Cardiac muscle cell (in vitro differentiated cells and primary cell): Measurements from ENCODE around the gene STEAP3. TPM values are rescaled to one million over a fixed set of nuclear protein-coding genes. Genes with fewer than 3 reads are reported as not detected.

Experiments used
- DNase-seq, 2 donors: peaks; one replicate each; pipeline versions ENCODE4 v3.0.0 to v3.0.0-alpha.2; 2010 to 2017; ENCODE audit warnings: low read depth in 1 of 2, low spot score in 1 of 2
- H3K27ac ChIP-seq: fragments of 200-600 bp; sonication (generic); 2 replicates; pipeline ENCODE4 v1.5.1; 2016
- H3K27me3 ChIP-seq: fragments of 200-600 bp; sonication (generic); 2 replicates; pipeline ENCODE4 v1.6.0; 2016; ENCODE audit warnings: control low read depth
- H3K36me3 ChIP-seq: fragments of 200-600 bp; sonication (generic); 2 replicates; pipeline ENCODE4 v1.5.1; 2016; ENCODE audit warnings: control low read depth
- H3K4me1 ChIP-seq: fragments of 200-600 bp; sonication (generic); 2 replicates; pipeline ENCODE4 v1.8.1; 2017; ENCODE audit warnings: low read depth, mild to moderate bottlenecking, mixed run types
- H3K4me3 ChIP-seq: fragments of 200-600 bp; sonication (generic); 2 replicates; pipeline ENCODE4 v1.5.1; 2016; ENCODE audit warnings: mild to moderate bottlenecking
- H3K9me3 ChIP-seq: fragments of 200-600 bp; sonication (generic); 2 replicates; pipeline ENCODE4 v1.5.1; 2017; ENCODE audit warnings: low read depth, mild to moderate bottlenecking, control low read depth
- polyA plus RNA-seq: library from polyadenylated mRNA; unstranded; fragments of >200 nt; fragmentation: Nextera tagmentation; extraction: Ambion mirVana; gene quantifications from 2 replicates; pipeline ENCODE4 v1.2.1, GENCODE V29; 2016
- total RNA-seq: library from RNA; depleted of rRNA; stranded (reverse); fragments of >200 nt; gene quantifications from 2 replicates; pipeline ENCODE4 v1.2.3, GENCODE V29; 2016
- TF ChIP-seq, protein P1 (sequence below): IDR thresholded peaks from 2 replicates; pipeline ENCODE4 v1.5.1; 2012; ENCODE audit warnings: low read depth, mild to moderate bottlenecking, low read length

The STEAP3 gene
- total and polyA plus RNA-seq, 2 experiments from 2014 or later = 3.8 to 4.5 TPM

DNA sequence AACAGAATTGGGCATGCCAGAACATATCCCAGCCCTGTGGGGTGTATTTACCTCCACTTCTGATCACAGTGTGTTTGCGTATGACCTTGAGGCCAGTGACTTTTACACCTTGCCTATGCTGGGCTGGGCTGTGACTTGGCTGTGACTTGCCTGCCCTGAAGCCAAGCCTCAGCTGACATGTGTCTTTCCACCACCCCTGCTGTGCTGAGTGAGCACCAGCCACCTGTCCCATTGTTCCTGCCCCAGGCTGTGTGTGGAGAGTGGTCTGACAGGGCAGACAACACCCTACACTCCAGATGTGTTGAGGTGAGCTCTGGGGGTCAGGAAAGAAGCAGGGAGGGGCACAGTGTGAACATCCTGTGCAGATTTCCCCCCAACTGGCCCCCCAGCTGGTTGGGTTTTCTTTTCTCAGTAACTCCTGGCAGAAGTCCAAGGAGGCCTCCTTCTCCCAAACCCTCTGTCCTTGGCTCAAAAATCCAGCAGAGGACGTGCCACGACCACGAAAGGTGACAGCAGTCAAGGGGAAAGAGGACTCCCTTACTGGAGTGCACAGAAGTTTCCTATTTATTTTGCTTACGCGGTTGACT, 5.1 kb upstream of the STEAP3 start:
- H3K27me3 ChIP-seq = no peaks in the 10 kb centered on the region
- H3K27ac ChIP-seq = no peak overlapping the region
- H3K9me3 ChIP-seq = no peaks in the 10 kb centered on the region
- H3K4me3 ChIP-seq = no peak overlapping the region
- DNase-seq = peak; percentile 63 to 68
- peaks cover 17% of the 10 kb centered on the region for H3K4me1 ChIP-seq
- no peaks in the 10 kb centered on the region for H3K36me3 ChIP-seq
- TF ChIP-seq, protein P1, sequence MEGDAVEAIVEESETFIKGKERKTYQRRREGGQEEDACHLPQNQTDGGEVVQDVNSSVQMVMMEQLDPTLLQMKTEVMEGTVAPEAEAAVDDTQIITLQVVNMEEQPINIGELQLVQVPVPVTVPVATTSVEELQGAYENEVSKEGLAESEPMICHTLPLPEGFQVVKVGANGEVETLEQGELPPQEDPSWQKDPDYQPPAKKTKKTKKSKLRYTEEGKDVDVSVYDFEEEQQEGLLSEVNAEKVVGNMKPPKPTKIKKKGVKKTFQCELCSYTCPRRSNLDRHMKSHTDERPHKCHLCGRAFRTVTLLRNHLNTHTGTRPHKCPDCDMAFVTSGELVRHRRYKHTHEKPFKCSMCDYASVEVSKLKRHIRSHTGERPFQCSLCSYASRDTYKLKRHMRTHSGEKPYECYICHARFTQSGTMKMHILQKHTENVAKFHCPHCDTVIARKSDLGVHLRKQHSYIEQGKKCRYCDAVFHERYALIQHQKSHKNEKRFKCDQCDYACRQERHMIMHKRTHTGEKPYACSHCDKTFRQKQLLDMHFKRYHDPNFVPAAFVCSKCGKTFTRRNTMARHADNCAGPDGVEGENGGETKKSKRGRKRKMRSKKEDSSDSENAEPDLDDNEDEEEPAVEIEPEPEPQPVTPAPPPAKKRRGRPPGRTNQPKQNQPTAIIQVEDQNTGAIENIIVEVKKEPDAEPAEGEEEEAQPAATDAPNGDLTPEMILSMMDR = peak; percentile 26

DNA sequence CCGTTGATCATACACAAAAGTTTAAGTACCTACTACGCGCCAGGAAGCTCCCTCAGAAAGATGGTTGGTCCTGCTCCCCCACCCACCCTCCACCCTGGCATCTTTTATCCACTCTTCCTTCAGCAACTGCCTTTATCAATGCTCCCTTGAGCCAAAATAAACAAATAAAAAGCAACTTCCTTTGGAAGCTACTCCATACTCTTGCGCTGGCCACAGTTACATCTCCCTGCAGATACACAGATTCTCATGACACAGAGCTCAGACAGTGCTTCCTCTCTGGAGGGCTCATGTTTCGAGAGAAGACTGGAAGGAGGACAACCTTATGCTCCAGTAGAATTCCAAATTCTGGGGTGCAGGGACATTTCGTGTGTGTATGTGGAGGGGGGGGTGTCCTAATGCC, 3.8 kb upstream of the STEAP3 start:
- Histone ChIP-seq H3K4me3 (no peak overlapping the region), H3K36me3 (no peaks in the 10 kb centered on the region), H3K27me3 (peaks cover 11% of the 10 kb centered on the region), H3K27ac (no peak overlapping the region), H3K9me3 (no peaks in the 10 kb centered on the region), H3K4me1 (peaks cover 17% of the 10 kb centered on the region)
- TF ChIP-seq, protein P1 = no peak
- peak in 1 of 2 donors; percentile 36 for DNase-seq

DNA sequence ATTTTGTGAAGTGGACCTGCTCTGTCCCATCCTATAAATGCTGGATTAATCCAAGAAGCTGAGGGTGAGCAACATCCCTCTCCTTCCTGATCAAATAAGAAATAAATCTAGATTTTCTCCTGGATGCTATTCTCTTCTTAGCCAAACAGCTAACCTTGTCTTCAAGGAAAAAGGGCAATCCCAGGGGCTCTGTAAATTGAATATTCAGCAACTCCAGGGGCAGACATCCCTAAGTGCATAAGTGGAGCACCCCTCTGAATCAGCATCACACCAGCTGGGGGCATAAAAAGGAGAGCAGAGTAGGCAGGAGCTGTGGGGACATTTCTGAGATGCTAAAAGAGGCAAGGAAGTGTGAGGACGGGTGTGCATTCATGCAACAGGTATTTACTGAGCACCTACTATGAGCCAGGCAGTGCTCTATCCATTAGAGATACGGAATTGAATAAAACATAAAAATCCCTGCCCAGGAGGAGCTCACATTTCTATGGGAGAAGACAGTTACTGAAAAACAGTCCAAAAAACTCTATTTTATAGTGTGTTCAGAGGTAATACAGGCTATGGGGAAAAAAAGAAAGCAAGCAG, 2.8 kb upstream of the STEAP3 start:
- H3K4me3 ChIP-seq = no peak overlapping the region
- H3K4me1 ChIP-seq = peaks cover 17% of the 10 kb centered on the region
- H3K27me3 ChIP-seq = peaks cover 19% of the 10 kb centered on the region
- no peaks in the 10 kb centered on the region for H3K9me3 ChIP-seq
- TF ChIP-seq, protein P1 = no peak
- H3K36me3 ChIP-seq = no peaks in the 10 kb centered on the region
- no peak overlapping the region for H3K27ac ChIP-seq
- DNase-seq = no peak

DNA sequence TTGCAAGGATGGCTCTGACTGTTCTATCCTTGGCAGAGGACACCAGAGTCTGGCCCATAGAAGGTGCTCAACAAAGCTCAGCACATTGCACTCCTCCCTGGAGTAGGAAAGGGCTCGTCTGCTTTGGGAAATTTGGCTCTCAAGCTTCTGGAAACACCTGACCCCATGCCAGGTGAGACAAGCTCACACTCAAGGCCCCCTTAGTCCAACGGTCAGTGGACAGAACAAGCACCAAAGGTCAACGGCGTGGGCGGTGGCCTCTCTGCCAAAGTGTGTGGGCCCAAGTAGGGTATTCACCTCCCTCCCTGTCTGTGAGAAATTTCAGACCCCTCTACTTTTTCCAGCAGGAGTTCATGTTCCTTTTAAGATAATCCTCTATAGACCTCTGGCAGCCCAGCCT, 2.0 kb upstream of the STEAP3 start:
- H3K4me1 ChIP-seq = peaks cover 17% of the 10 kb centered on the region
- no peak for DNase-seq
- H3K36me3 ChIP-seq = no peaks in the 10 kb centered on the region
- TF ChIP-seq, protein P1 = no peak
- H3K27me3 ChIP-seq = peaks cover 24% of the 10 kb centered on the region
- H3K9me3 ChIP-seq = no peaks in the 10 kb centered on the region
- no peak overlapping the region for H3K27ac ChIP-seq
- H3K4me3 ChIP-seq = no peak overlapping the region

DNA sequence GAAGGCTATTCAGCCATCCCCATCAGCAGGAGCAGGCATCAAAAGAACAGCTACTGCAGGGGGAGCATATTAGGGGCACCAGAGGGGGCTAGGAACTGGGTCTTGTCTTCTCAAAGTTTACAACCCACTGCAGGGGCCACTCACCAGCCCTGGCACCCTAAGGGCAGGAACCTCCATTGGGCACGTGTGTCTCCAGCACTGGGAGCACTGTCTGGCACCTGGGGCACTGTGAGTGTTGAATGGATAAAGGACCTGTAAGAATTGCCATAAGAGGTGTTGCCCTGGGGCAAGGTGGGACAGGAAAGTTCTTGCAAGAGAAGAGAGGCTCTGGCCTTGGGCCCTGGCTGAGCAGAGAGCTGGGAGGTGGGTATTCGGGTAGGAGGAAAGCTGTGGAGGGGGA, 1.4 kb upstream of the STEAP3 start:
- TF ChIP-seq, protein P1 = no peak
- Histone ChIP-seq H3K9me3 (no peaks in the 10 kb centered on the region), H3K36me3 (no peaks in the 10 kb centered on the region)

More for the DNA sequence above, 1.4 kb upstream of the STEAP3 start:
- no peak for DNase-seq
- Histone ChIP-seq H3K4me1 (peaks cover 17% of the 10 kb centered on the region), H3K4me3 (no peak overlapping the region), H3K27ac (no peak overlapping the region), H3K27me3 (peaks cover 24% of the 10 kb centered on the region)
